GM12865 (cell line): ENCODE measurements around the gene OCA2.

Experiments
- DNase-seq: peaks from one replicate; pipeline ENCODE4 v3.0.0; 2010; ENCODE audit warnings: low read depth
- H3K4me3 ChIP-seq: 2 replicates; pipeline ENCODE4 v1.5.1; 2011; ENCODE audit warnings: mild to moderate bottlenecking, low read depth, low read length, control low read depth
- CTCF ChIP-seq: IDR thresholded peaks from 2 replicates; pipeline ENCODE4 v1.5.1; 2011; ENCODE audit warnings: low read length, control low read depth, low read depth, inconsistent platforms; ENCODE audit not compliant: insufficient read depth; ENCODE audit errors: missing control alignments

Gene OCA2

DNA sequence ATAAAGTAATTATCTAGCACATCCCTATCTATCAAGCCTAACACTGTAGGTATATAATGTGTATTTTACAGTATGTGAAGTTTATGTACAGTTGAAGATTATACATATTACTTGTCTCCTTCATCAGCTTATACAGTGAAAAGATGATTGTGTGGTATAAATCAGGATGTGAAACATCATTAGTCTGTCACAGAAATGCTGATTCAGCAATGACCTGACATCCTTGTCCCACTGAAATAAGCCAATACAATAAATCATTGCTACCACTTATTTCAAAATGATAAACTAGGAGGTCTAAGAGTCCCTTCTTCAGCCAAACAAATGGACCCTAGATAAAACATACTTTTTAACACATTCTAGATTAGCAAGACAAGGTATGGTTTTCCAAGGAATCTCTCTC is 225.3 kb downstream of the OCA2 start:
- TF ChIP-seq CTCF, result no peak
- no peak for DNase-seq
- H3K4me3 ChIP-seq, result no peak overlapping the region

- H3K4me3 ChIP-seq, result no peak overlapping the region
- DNase-seq, result no peak
- TF ChIP-seq CTCF, result no peak
These were observed 226.1 kb downstream of the OCA2 start for GRCh38 chr15:27873039-27873438.

GRCh38 chr15:27872355-27872754 is 226.8 kb downstream of the OCA2 start:
- no peak for TF ChIP-seq CTCF
- H3K4me3 ChIP-seq, result no peak overlapping the region

DNA sequence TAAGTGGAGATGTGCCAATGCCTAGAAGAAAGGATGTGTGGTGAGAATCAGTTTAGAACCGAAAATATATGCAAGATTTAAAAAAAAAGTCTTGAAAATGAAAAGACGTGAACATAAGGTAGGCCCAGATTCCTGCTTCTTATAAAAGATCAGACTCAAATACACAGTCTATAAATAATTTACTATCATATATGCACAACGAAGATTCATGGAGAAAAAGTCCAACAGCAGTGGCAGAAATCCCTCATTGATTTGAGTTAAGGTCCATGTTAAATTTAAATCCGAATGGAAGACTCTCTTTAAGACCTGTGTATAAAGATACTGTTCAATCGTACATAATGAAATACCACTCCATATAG is 227.2 kb downstream of the OCA2 start:
- no peak overlapping the region for H3K4me3 ChIP-seq
- no peak for DNase-seq

More at GRCh38 chr15:27872355-27872754, 226.8 kb downstream of the OCA2 start:
- DNase-seq, result no peak

DNA sequence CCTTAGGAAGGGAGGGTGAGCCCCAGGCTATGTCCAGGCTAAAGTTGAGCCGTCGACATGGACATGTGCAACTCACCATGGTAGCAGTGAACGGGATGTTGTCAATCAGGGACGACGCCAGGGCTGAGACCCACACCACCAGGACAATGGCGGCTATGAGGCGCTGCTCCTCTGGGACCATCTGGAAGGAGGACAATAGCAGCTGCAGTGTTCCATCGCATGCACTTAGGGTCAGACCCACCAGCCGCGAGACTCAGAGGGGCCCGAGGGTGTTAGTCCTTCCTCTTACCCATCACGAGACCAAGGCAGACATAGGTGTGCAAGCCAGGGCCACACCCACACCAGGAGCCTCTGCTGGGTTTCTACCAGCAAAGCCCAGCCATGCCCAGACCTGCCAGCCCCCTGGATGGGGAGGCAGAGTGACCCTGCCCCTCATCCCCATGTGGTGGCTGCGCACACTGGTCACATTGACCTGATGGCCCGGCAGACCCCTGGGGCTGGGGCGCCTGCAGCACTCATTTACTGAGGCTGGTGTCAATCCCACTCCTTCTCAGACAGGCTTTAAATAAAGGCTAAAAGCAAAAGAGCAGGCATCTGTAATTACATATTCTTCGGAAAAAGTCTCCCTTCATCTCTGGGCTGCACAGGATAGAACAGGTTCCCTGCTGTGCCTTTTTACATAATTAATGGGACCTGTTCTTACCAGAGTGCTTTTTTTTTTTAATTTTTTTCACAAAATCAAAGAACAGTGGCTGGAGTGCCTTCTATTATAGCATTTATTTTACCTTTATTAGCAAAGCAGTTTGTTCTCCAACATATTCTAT is 227.8 kb downstream of the OCA2 start:
- H3K4me3 ChIP-seq, result no peak overlapping the region
- TF ChIP-seq CTCF, result no peak
- DNase-seq, result no peak

More for the DNA sequence above, 227.2 kb downstream of the OCA2 start:
- no peak for TF ChIP-seq CTCF

GRCh38 chr15:27870320-27870719 is 228.8 kb downstream of the OCA2 start:
- no peak overlapping the region for H3K4me3 ChIP-seq
- no peak for TF ChIP-seq CTCF
- no peak for DNase-seq
